Measurements from ENCODE around the gene SLC31A1. TPM values are rescaled to one million over a fixed set of nuclear protein-coding genes. Genes with fewer than 3 reads are reported as not detected.

The SLC31A1 gene
- total and polyA plus RNA-seq, 2 donors (not counting 1 experiment from before 2014, with no cell fraction given): 1.1 to 3.2 TPM

DNA sequence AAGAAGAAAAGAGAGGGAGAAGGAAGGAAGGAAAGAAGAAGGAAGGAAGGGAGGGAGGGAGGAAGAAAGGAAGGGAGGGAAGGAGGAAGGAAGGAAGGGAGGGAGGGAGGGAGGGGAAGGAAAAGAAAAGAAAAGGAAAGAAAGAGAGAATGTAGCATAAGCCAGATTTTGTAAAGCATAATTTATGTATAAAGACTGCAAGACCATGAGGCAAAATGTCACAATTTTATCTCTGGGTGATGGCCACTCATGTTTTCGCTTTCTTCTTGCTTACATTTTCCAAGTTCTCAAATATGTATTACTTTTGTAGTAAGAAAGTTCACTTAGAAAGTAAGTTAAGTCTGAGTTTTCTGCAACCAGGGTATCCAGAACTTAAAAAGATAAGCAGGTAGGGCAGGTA is 85.2 kb downstream of the SLC31A1 start:
- intact Hi-C loops (cut with micrococcal nuclease): no loop called here
- no peak for ATAC-seq (ENCODE audit: low read depth)

DNA sequence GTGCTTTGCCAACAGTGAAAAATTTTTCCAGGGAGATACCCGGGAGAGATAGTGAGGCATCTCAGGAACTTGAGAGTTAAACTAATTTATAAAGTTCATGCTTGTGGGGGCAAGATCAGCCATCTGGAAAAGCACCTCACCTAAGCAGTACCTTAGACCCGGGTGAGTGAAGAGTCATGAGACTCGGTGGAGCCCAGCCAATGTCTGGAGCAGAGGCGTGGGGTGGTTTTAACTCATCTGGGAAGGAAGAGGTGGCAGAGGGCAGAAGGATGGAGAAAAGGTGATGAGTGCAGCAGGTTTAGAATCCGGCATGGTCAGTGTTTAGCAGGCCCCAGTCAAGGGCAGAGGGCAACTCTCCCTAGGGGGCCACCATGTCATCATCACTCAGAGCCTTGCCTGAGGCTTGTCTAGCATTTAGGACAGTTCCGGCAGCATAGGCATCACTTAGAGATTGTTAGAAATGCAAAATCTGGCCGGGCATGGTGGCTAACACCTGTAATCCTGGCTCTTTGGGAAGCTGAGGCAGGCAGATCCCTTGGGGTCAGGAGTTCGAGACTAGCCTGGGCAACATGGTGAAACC is 86.1 kb downstream of the SLC31A1 start:
- no peak overlapping the region for H3K4me3 ChIP-seq (ENCODE audit: control extremely low read depth in 1 of 5, extremely low read depth in 1 of 5, insufficient read depth in 1 of 5, low read depth in 2 of 5, low read length in 4 of 5)
- H3K9ac ChIP-seq (ENCODE audit: low read length): no peak overlapping the region
- no peak overlapping the region for H3K27ac ChIP-seq (ENCODE audit: low read length in 2 of 2)
- H4K20me1 ChIP-seq (ENCODE audit: control insufficient read depth, insufficient read depth, low read length, poor library complexity, severe bottlenecking): no peaks in the 10 kb centered on the region
- ATAC-seq (ENCODE audit: low read depth): no peak
- intact Hi-C loops (cut with micrococcal nuclease): no loop called here
- Mint-ChIP-seq H3K4me1 (no peaks in the 10 kb centered on the region), H3K9me3 (ENCODE audit: insufficient read depth) (no peaks in the 10 kb centered on the region), H3K4me3 (no peak overlapping the region), H3K27ac (no peak overlapping the region), H3K27me3 (peaks cover 12% of the 10 kb centered on the region)
- ChIA-PET CTCF (interaction anchor here (1.1 to 5.4 kb wide), 3 partner anchors 99 to 351 kb away, joined by 4 to 34 read pairs (median 21); no protein-coding TSS in a partner anchor), POLR2A (no interaction called here)
- TF ChIP-seq EZH2 (IDR thresholded peaks at IDR 0.05; ENCODE audit: borderline replicate concordance, insufficient read depth, low read depth, low read length, poor library complexity, severe bottlenecking): no peak
- TF ChIP-seq, protein P1, sequence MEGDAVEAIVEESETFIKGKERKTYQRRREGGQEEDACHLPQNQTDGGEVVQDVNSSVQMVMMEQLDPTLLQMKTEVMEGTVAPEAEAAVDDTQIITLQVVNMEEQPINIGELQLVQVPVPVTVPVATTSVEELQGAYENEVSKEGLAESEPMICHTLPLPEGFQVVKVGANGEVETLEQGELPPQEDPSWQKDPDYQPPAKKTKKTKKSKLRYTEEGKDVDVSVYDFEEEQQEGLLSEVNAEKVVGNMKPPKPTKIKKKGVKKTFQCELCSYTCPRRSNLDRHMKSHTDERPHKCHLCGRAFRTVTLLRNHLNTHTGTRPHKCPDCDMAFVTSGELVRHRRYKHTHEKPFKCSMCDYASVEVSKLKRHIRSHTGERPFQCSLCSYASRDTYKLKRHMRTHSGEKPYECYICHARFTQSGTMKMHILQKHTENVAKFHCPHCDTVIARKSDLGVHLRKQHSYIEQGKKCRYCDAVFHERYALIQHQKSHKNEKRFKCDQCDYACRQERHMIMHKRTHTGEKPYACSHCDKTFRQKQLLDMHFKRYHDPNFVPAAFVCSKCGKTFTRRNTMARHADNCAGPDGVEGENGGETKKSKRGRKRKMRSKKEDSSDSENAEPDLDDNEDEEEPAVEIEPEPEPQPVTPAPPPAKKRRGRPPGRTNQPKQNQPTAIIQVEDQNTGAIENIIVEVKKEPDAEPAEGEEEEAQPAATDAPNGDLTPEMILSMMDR (IDR thresholded peaks at IDR 0.05): no peak
- no peaks in the 10 kb centered on the region for H3K9me3 ChIP-seq (ENCODE audit: control extremely low read depth in 1 of 3, control insufficient read depth in 2 of 3, insufficient read depth in 1 of 3, low read length in 2 of 3)
- no peaks in the 10 kb centered on the region for H3K4me1 ChIP-seq (ENCODE audit: control insufficient read depth in 2 of 2, insufficient read depth in 2 of 2, low read length in 2 of 2)
- WGBS (ENCODE audit: insufficient coverage): 85% methylated on average over 2 of the region's 8 CpGs
- no peak for DNase-seq
- H2AFZ ChIP-seq (ENCODE audit: insufficient read depth, low read depth, low read length, poor library complexity, severe bottlenecking): no peak overlapping the region
- no peaks in the 10 kb centered on the region for H3K27me3 ChIP-seq (replicated peaks in 1 of 4; ENCODE audit: control extremely low read depth in 1 of 4, control insufficient read depth in 3 of 4, insufficient read depth in 4 of 4, low read length in 3 of 4)
- no peaks in the 10 kb centered on the region for H3K79me2 ChIP-seq (ENCODE audit: control insufficient read depth, insufficient read depth, low read length)
- no peak overlapping the region for H3K4me2 ChIP-seq (replicated peaks; ENCODE audit: low read depth, low read length, poor library complexity, severe bottlenecking)
- H3K36me3 ChIP-seq (replicated peaks in 1 of 2; ENCODE audit: control extremely low read depth in 1 of 2, control insufficient read depth in 1 of 2, extremely low read depth in 1 of 2, insufficient read depth in 2 of 2, low read length in 1 of 2): no peaks in the 10 kb centered on the region

More for the DNA sequence above, 85.2 kb downstream of the SLC31A1 start:
- CTCF ChIA-PET: no interaction called here
- no CpG with 5 or more reads among the region's 1 CpG for WGBS (ENCODE audit: insufficient coverage)
- Histone ChIP-seq H3K4me2 (replicated peaks; ENCODE audit: low read depth, low read length, poor library complexity, severe bottlenecking) (no peak overlapping the region), H3K4me1 (ENCODE audit: control insufficient read depth in 2 of 2, insufficient read depth in 2 of 2, low read length in 2 of 2) (no peaks in the 10 kb centered on the region), H4K20me1 (ENCODE audit: control insufficient read depth, insufficient read depth, low read length, poor library complexity, severe bottlenecking) (no peaks in the 10 kb centered on the region), H3K79me2 (ENCODE audit: control insufficient read depth, insufficient read depth, low read length) (no peaks in the 10 kb centered on the region), H3K27me3 (replicated peaks in 1 of 4; ENCODE audit: control extremely low read depth in 1 of 4, control insufficient read depth in 3 of 4, insufficient read depth in 4 of 4, low read length in 3 of 4) (no peaks in the 10 kb centered on the region), H3K9me3 (ENCODE audit: control extremely low read depth in 1 of 3, control insufficient read depth in 2 of 3, insufficient read depth in 1 of 3, low read length in 2 of 3) (no peaks in the 10 kb centered on the region), H3K36me3 (replicated peaks in 1 of 2; ENCODE audit: control extremely low read depth in 1 of 2, control insufficient read depth in 1 of 2, extremely low read depth in 1 of 2, insufficient read depth in 2 of 2, low read length in 1 of 2) (no peaks in the 10 kb centered on the region), H3K4me3 (ENCODE audit: control extremely low read depth in 1 of 5, extremely low read depth in 1 of 5, insufficient read depth in 1 of 5, low read depth in 2 of 5, low read length in 4 of 5) (no peak overlapping the region), H3K9ac (ENCODE audit: low read length) (no peak overlapping the region), H3K27ac (ENCODE audit: low read length in 2 of 2) (no peak overlapping the region), H2AFZ (ENCODE audit: insufficient read depth, low read depth, low read length, poor library complexity, severe bottlenecking) (no peak overlapping the region)
- no peak overlapping the region for H3K4me3 Mint-ChIP-seq
- no peak for TF ChIP-seq EZH2 (IDR thresholded peaks at IDR 0.05; ENCODE audit: borderline replicate concordance, insufficient read depth, low read depth, low read length, poor library complexity, severe bottlenecking)
- TF ChIP-seq, protein P1 (IDR thresholded peaks at IDR 0.05): no peak
- POLR2A ChIA-PET: no interaction called here
- H3K4me1 Mint-ChIP-seq: no peaks in the 10 kb centered on the region
- DNase-seq: no peak
- peaks cover 17% of the 10 kb centered on the region for H3K27me3 Mint-ChIP-seq
- no peaks in the 10 kb centered on the region for H3K9me3 Mint-ChIP-seq (ENCODE audit: insufficient read depth)
- H3K27ac Mint-ChIP-seq: no peak overlapping the region

All from B cell (primary cell).